Caki2 (cell line): ENCODE data around the gene GRIA2. TPM values are rescaled to one million over a fixed set of nuclear protein-coding genes. Genes with fewer than 3 reads are reported as not detected.
A peak's percentile ranks its signal among the peaks of the same experiment; 100 is the strongest.
"Not testable (repeated sequence)": the region's sequence is repeated elsewhere in the genome, so short reads cannot be mapped to it uniquely, and the experiment has no call there.

ENCODE experiments used
- DNase-seq: peaks from one replicate; pipeline ENCODE4 v3.0.0-alpha.2; 2015; ENCODE audit warnings: low read depth
- in situ Hi-C: cut with HindIII; loops from 2 replicates; pipeline ENCODE4 v1.10.0; 2016; ENCODE audit warnings: low sequenced_read_pairs, low pct_unique_long_range_greater_than_20kb, mixed read lengths
- total RNA-seq: library from RNA; depleted of rRNA; stranded (reverse); fragments of >200 nt; shearing (Covaris generic); gene quantifications from 2 replicates; pipeline ENCODE4 v1.2.3, GENCODE V29; 2014; ENCODE audit warnings: low replicate concordance; rRNA removed

GRIA2 gene
- total RNA-seq: not detected in 2 replicates

GRCh38 chr4:157220371-157220881 is at the start of gene GRIA2:
Gene GRIA2, plus strand, starts transcription at chr4:157220728. Its CDS starts 315 bp downstream, at chr4:157221043.
- in situ Hi-C loops: no loop called here
- peak; percentile 76 for DNase-seq

- in situ Hi-C loops: no loop called here
- DNase-seq: peak; percentile 2
Measured at GRCh38 chr4:157172011-157172410, 48.5 kb upstream of the GRIA2 start.

- DNase-seq, in situ Hi-C loops: not testable (repeated sequence)
Measured at GRCh38 chr4:157180268-157180667, 40.3 kb upstream of the GRIA2 start.

- in situ Hi-C loops: no loop called here
- no peak for DNase-seq
Measured at GRCh38 chr4:157184300-157184699, 36.2 kb upstream of the GRIA2 start.

GRCh38 chr4:157185363-157185762 is 35.2 kb upstream of the GRIA2 start:
- no peak for DNase-seq
- in situ Hi-C loops: no loop called here

- in situ Hi-C loops: no loop called here
- DNase-seq: no peak
Measured at GRCh38 chr4:157195374-157195773, 25.2 kb upstream of the GRIA2 start.

GRCh38 chr4:157196046-157196445 is 24.5 kb upstream of the GRIA2 start:
- no peak for DNase-seq
- in situ Hi-C loops: no loop called here

GRCh38 chr4:157204634-157205244 is 15.8 kb upstream of the GRIA2 start:
- DNase-seq: no peak
- in situ Hi-C loops: no loop called here

GRCh38 chr4:157217708-157218107 is 2.8 kb upstream of the GRIA2 start:
- in situ Hi-C loops: no loop called here
- no peak for DNase-seq

GRCh38 chr4:157219711-157220370 is 687 bp upstream of the GRIA2 start:
- in situ Hi-C loops: no loop called here
- no peak for DNase-seq

- in situ Hi-C loops: no loop called here
- DNase-seq: no peak
Measured at GRCh38 chr4:157221426-157221894, 932 bp downstream of the GRIA2 start.

GRCh38 chr4:157221895-157222770 is 1.6 kb downstream of the GRIA2 start:
- in situ Hi-C loops: no loop called here
- no peak for DNase-seq

- no peak for DNase-seq
- in situ Hi-C loops: no loop called here
Measured at GRCh38 chr4:157222771-157223160, 2.2 kb downstream of the GRIA2 start.

GRCh38 chr4:157223456-157223855 is 2.9 kb downstream of the GRIA2 start:
- in situ Hi-C loops: no loop called here
- no peak for DNase-seq

GRCh38 chr4:157225096-157225495 is 4.6 kb downstream of the GRIA2 start:
- no peak for DNase-seq
- in situ Hi-C loops: no loop called here

GRCh38 chr4:157226035-157226434 is 5.5 kb downstream of the GRIA2 start:
- no peak for DNase-seq
- in situ Hi-C loops: no loop called here

- no peak for DNase-seq
- in situ Hi-C loops: no loop called here
Measured at GRCh38 chr4:157226601-157227000, 6.1 kb downstream of the GRIA2 start.

GRCh38 chr4:157231525-157231924 is 11.0 kb downstream of the GRIA2 start:
- in situ Hi-C loops: no loop called here
- DNase-seq: no peak

- DNase-seq: no peak
- in situ Hi-C loops: no loop called here
Measured at GRCh38 chr4:157242871-157243270, 22.3 kb downstream of the GRIA2 start.
